Activated CD4-positive, alpha-beta T cell treated with anti-CD3 and anti-CD28 coated beads, Interleukin-10, Interleukin-2, amounts not matched to agents 100 ng/mL and 50 ng/mL, durations not matched to agents 16 hours and 8 hours (primary cell): ENCODE results near the gene CCDC174.

Source experiments
- DNase-seq: peaks from one replicate; pipeline ENCODE4 v3.0.0-alpha.2; 2020

The CCDC174 gene

DNA sequence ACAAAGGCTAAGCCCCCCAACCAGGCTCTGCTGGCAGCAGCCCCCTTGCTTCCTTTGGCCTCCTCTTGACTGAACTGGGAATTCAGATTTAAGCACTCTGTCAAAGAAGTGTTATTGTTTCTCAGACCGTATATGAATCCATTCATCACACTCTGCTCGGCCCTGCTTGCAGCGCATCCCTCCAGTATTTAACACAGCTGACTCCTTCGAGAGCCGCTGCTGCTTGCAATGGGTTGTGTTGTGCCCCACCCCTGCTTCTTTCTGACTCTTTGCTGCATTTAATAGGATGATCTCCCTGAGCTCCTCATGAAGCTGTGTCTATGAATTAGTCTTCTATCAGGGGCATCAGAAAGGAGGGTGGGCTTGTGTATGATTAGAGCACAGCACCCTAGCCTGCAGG lies 54.5 kb downstream of the CCDC174 start:
- DNase-seq: no peak

DNA sequence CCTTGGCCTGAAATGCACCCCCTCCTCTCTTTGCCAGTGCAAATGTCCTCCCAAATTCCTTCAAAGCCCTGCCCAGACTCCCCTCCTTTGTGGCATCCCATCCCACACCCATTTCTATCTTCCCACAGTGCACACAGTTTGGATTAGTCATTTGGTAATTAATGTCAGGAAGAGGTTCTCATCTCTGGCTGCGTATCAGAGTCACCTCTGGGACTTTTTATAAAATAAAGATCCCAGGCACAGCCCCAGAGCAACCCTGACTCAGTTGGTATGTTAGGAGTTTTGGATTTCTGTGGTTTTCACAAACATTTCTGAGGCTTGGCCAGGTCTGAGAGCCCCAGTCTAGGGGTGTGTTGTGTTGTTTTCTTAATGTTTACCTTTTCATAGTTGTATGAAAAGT lies 65.0 kb downstream of the CCDC174 start:
- no peak for DNase-seq

DNA sequence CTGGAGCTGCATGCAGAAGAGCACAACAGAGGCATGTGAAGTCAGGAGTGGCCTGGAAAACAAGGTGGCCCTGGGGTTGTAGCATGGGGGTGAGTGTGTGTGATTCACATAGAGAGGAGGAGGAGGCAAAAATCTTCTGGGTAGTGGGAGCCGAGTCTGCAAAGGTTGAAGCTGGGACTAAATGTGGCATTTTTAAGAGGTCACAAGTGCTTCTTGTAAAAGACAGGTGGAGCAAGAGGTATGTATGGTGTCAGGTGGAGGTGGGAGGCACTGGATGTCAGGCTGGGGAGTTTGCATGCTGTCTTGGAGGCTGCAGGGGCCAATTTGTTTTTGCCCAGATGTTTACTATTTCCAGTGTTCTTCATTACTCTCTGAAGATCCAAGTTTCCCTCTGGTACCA lies 65.7 kb downstream of the CCDC174 start:
- no peak for DNase-seq

DNA sequence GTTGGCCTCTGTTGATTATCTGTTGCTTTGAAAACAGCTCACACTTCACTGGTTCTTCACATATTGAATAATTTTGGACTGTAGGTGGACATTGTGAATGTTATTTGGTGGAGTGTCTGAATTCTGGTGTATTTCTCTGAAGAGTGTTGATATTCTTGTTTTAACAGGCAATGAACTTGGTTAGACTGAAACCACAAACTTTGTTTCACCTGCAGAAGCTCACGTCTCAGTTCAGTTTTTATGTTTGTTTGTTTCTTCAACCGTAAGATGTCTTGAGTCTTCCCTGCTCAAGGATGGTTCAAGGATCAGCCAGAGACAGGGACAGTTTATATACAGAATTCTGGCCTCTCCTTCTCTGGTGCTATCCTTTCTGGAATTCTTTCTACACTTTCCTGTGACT lies 67.0 kb downstream of the CCDC174 start:
- DNase-seq: no peak

DNA sequence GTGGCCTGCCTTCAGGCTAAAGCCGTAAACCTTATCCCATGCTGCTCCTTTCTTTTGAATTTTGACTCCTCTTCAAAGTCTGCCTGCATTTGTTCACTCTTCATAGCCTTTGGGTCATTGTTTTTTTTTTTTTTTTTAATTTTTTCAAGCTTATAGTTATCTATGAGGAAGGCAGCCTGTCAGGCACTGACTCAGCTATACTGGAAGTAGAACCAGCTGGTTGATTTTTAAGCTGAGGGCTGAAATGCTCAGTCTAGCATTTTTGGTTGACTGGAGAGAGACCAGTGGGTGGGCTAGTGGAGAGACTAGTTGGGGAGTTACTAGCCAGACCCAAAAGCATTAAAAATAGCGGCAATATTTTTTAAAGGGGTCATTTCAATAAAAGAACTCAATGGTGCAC lies 67.4 kb downstream of the CCDC174 start:
- DNase-seq: no peak

DNA sequence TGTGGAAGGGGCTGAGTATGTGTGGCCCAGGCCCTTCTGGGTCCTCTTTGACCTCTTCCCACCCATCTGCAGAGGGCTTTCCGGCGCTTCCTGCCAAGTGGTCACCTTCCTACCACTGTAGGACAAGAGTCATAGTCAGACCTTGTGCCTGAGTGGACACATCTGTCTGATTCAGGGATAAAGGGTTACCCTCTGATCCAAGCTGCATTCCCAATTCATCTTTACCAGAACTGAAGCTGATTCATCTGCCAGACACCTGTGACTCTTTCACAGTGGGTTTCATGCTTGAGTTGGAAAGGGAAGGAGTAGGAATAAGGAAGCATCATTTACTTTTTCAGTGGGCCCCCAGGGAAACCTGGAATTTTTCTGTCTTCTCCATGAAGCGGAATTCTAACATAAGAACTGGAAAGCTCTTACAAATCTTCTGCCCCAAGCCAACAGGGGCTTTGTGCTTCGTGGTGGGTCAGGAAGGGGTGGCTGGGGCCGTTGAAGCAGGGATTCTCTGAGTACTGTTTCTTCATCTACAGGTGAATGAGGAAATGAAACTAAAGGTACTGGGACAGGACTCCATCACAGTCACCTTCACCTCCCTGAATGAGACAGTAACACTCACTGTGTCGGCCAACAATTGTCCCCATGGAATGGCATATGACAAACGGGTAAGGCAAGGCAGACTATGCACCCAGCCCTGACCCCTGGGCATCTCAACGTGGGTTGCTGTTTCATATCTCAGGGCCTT lies 69.7 kb downstream of the CCDC174 start:
- no peak for DNase-seq
